ENCODE results near the gene ZNF75A.

The ZNF75A gene

DNA sequence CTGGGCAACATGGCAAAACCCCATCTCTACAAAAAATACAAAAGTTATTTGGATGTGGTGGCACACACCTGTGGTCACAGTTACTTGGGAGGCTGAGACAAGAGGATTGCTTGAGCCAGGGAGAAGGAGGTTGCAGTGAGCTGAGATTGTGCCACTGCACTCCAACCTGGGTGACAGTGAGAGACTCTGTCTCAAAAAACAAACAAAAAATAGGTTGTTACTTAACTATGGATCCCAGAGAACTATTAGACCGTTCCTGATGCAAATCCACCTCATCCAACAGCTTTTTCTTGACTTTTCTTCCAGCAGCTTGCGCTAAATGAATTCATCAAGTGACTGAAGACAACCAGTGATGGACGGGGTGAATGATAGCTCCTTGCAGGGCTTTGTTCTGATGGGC, 50.3 kb downstream of the ZNF75A start, which contains the start of gene OR2C1 (continued):
- TF ChIP-seq, protein P1, sequence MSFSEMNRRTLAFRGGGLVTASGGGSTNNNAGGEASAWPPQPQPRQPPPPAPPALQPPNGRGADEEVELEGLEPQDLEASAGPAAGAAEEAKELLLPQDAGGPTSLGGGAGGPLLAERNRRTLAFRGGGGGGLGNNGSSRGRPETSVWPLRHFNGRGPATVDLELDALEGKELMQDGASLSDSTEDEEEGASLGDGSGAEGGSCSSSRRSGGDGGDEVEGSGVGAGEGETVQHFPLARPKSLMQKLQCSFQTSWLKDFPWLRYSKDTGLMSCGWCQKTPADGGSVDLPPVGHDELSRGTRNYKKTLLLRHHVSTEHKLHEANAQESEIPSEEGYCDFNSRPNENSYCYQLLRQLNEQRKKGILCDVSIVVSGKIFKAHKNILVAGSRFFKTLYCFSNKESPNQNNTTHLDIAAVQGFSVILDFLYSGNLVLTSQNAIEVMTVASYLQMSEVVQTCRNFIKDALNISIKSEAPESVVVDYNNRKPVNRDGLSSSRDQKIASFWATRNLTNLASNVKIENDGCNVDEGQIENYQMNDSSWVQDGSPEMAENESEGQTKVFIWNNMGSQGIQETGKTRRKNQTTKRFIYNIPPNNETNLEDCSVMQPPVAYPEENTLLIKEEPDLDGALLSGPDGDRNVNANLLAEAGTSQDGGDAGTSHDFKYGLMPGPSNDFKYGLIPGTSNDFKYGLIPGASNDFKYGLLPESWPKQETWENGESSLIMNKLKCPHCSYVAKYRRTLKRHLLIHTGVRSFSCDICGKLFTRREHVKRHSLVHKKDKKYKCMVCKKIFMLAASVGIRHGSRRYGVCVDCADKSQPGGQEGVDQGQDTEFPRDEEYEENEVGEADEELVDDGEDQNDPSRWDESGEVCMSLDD (tag by site-specific recombination; IDR thresholded peaks at IDR 0.05): no peak
- no peak for TF ChIP-seq ZNF677 (tag by site-specific recombination; IDR thresholded peaks at IDR 0.05)
- TF ChIP-seq ZNF777 (tag by site-specific recombination; IDR thresholded peaks at IDR 0.05; ENCODE audit: borderline replicate concordance): no peak
- TF ChIP-seq ZNF37A (tag by site-specific recombination; IDR thresholded peaks at IDR 0.05): no peak
- TF ChIP-seq, protein P2, sequence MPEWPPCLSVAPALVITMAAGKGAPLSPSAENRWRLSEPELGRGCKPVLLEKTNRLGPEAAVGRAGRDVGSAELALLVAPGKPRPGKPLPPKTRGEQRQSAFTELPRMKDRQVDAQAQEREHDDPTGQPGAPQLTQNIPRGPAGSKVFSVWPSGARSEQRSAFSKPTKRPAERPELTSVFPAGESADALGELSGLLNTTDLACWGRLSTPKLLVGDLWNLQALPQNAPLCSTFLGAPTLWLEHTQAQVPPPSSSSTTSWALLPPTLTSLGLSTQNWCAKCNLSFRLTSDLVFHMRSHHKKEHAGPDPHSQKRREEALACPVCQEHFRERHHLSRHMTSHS (tag by site-specific recombination; IDR thresholded peaks at IDR 0.05): no peak
- TF ChIP-seq YY1 (tag by site-specific recombination; IDR thresholded peaks at IDR 0.05): no peak
- TF ChIP-seq ZSCAN23 (tag by site-specific recombination; IDR thresholded peaks at IDR 0.05): no peak

DNA sequence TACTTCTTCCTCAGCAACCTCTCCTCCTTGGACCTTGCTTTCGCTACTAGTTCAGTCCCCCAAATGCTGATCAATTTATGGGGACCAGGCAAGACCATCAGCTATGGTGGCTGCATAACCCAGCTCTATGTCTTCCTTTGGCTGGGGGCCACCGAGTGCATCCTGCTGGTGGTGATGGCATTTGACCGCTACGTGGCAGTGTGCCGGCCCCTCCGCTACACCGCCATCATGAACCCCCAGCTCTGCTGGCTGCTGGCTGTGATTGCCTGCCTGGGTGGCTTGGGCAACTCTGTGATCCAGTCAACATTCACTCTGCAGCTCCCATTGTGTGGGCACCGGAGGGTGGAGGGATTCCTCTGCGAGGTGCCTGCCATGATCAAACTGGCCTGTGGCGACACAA, 50.8 kb downstream of the ZNF75A start:
- H3K4me3 ChIP-seq (ENCODE audit: low read depth, low read length): no peak overlapping the region

DNA sequence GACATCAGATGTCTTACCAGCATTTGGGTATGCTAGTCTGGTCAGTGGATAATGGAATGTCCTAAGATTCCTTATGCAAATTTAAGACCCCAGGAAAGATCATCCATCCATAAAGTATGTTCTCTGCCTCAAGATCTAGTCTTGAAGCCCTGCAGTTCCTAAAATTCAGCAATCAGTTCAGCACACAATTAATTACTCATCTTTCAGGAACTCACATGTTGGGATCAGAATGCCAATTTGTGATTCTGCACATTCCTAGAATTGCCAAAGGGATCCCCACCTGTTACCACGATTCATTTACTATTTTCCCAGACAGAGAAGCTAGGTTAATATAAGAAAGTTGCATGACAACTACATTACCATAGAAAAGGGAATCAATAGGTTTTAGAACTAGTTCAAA, 53.6 kb downstream of the ZNF75A start:
- Histone ChIP-seq H3K36me3 (ENCODE audit: control insufficient read depth in 2 of 2, insufficient read depth in 1 of 2, low read length in 2 of 2) (no peaks in the 10 kb centered on the region), H3K4me3 (ENCODE audit: low read depth, low read length) (no peak overlapping the region), H3K9me3 (ENCODE audit: control insufficient read depth, insufficient read depth, low read depth, low read length) (no peaks in the 10 kb centered on the region), H3K27ac (ENCODE audit: extremely low read depth, low read depth, low read length) (no peak overlapping the region), H3K4me1 (ENCODE audit: control insufficient read depth, insufficient read depth, low read length) (no peaks in the 10 kb centered on the region)
- no peak for TF ChIP-seq ZIC2 (tag by site-specific recombination; IDR thresholded peaks at IDR 0.05)
- no peak for TF ChIP-seq ZNF133 (tag by site-specific recombination; IDR thresholded peaks at IDR 0.05)
- TF ChIP-seq ZNF174 (tag by site-specific recombination; IDR thresholded peaks at IDR 0.05): no peak
- TF ChIP-seq, protein P3, sequence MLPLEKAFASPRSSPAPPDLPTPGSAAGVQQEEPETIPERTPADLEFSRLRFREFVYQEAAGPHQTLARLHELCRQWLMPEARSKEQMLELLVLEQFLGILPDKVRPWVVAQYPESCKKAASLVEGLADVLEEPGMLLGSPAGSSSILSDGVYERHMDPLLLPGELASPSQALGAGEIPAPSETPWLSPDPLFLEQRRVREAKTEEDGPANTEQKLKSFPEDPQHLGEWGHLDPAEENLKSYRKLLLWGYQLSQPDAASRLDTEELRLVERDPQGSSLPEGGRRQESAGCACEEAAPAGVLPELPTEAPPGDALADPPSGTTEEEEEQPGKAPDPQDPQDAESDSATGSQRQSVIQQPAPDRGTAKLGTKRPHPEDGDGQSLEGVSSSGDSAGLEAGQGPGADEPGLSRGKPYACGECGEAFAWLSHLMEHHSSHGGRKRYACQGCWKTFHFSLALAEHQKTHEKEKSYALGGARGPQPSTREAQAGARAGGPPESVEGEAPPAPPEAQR (tag by site-specific recombination; IDR thresholded peaks at IDR 0.05): no peak
- no peak for TF ChIP-seq ZNF670 (tag by site-specific recombination; IDR thresholded peaks at IDR 0.05; ENCODE audit: low read depth)
- TF ChIP-seq SCRT2 (tag by site-specific recombination; IDR thresholded peaks at IDR 0.05): no peak
- TF ChIP-seq ZNF571 (tag by site-specific recombination; IDR thresholded peaks at IDR 0.05): no peak
- no peak for TF ChIP-seq KLF1 (tag by site-specific recombination; IDR thresholded peaks at IDR 0.05)
- TF ChIP-seq, protein P4, sequence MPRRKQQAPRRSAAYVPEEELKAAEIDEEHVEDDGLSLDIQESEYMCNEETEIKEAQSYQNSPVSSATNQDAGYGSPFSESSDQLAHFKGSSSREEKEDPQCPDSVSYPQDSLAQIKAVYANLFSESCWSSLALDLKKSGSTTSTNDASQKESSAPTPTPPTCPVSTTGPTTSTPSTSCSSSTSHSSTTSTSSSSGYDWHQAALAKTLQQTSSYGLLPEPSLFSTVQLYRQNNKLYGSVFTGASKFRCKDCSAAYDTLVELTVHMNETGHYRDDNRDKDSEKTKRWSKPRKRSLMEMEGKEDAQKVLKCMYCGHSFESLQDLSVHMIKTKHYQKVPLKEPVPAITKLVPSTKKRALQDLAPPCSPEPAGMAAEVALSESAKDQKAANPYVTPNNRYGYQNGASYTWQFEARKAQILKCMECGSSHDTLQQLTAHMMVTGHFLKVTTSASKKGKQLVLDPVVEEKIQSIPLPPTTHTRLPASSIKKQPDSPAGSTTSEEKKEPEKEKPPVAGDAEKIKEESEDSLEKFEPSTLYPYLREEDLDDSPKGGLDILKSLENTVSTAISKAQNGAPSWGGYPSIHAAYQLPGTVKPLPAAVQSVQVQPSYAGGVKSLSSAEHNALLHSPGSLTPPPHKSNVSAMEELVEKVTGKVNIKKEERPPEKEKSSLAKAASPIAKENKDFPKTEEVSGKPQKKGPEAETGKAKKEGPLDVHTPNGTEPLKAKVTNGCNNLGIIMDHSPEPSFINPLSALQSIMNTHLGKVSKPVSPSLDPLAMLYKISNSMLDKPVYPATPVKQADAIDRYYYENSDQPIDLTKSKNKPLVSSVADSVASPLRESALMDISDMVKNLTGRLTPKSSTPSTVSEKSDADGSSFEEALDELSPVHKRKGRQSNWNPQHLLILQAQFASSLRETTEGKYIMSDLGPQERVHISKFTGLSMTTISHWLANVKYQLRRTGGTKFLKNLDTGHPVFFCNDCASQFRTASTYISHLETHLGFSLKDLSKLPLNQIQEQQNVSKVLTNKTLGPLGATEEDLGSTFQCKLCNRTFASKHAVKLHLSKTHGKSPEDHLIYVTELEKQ (tag by site-specific recombination; IDR thresholded peaks at IDR 0.05; ENCODE audit: borderline replicate concordance): no peak
- POLR2A ChIA-PET: no interaction called here
- CTCF ChIA-PET: no interaction called here

More for the DNA sequence above, 50.8 kb downstream of the ZNF75A start:
- no peak overlapping the region for H3K27ac ChIP-seq (ENCODE audit: extremely low read depth, low read depth, low read length)
- no peaks in the 10 kb centered on the region for H3K9me3 ChIP-seq (ENCODE audit: control insufficient read depth, insufficient read depth, low read depth, low read length)
- H3K4me1 ChIP-seq (ENCODE audit: control insufficient read depth, insufficient read depth, low read length): no peaks in the 10 kb centered on the region
- CTCF ChIA-PET: no interaction called here
- no peaks in the 10 kb centered on the region for H3K36me3 ChIP-seq (ENCODE audit: control insufficient read depth in 2 of 2, insufficient read depth in 1 of 2, low read length in 2 of 2)
- TF ChIP-seq ZNF544 (tag by site-specific recombination; IDR thresholded peaks at IDR 0.05) (no peak), ZNF423 (tag by site-specific recombination; IDR thresholded peaks at IDR 0.05) (no peak), ZNF843 (tag by site-specific recombination; IDR thresholded peaks at IDR 0.05) (no peak), ZBTB48 (tag by site-specific recombination; IDR thresholded peaks at IDR 0.05) (no peak)
- POLR2A ChIA-PET: no interaction called here

All from HEK293 (cell line).